ENCODE data around the gene AQP7. TPM values are rescaled to one million over a fixed set of nuclear protein-coding genes. Genes with fewer than 3 reads are reported as not detected.

Gene AQP7
- total and polyA plus RNA-seq, 4 donors: 0.74 to 3.9 (median 1.5) TPM

DNA sequence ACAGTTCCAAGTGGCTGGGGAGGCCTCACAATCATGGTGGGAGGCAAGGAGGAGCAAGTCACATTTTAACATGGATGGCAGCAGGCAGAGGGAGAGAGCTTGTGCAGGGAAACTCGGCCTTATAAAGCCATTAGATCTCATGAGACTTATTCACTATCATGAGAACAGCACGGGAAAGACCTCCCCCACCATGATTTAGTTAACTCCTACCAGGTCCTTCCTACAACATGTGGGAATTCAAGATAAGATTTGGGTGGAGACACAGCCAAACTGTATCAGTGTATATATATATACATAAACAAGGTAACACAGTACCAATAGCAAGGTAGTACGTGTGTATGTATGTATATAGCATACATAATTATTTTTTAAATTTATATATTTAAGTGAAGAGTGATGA lies 61.2 kb downstream of the AQP7 start:
- Histone ChIP-seq H3K9me3 (ENCODE audit: control insufficient read depth in 4 of 4, insufficient read depth in 3 of 4, low read length in 3 of 4) (peaks cover 0 to 8% (median 3%) of the 10 kb centered on the region in 4 donors), H3K4me3 (no peak overlapping the region), H3K27ac (ENCODE audit: low read depth in 1 of 2, low read length in 1 of 2) (no peak overlapping the region), H3K9ac (ENCODE audit: insufficient read depth in 1 of 2, low read length in 2 of 2) (no peak overlapping the region), H3K4me1 (ENCODE audit: control insufficient read depth in 5 of 5, insufficient read depth in 5 of 5, low read length in 5 of 5) (no peaks in the 10 kb centered on the region), H3K36me3 (ENCODE audit: control insufficient read depth in 4 of 4, insufficient read depth in 4 of 4, low read length in 4 of 4) (peaks cover 30 to 56% (median 44%) of the 10 kb centered on the region in 4 donors), H3K27me3 (ENCODE audit: control insufficient read depth in 3 of 3, insufficient read depth in 3 of 3, low read length in 2 of 3) (no peaks in the 10 kb centered on the region)
- 91 to 96% methylated on average over 3 of the region's 3 CpGs for WGBS, 2 donors
- ATAC-seq (ENCODE audit: insufficient read depth, low FRiP score) (no peak), DNase-seq (no peak)
- TF ChIP-seq, protein P1, sequence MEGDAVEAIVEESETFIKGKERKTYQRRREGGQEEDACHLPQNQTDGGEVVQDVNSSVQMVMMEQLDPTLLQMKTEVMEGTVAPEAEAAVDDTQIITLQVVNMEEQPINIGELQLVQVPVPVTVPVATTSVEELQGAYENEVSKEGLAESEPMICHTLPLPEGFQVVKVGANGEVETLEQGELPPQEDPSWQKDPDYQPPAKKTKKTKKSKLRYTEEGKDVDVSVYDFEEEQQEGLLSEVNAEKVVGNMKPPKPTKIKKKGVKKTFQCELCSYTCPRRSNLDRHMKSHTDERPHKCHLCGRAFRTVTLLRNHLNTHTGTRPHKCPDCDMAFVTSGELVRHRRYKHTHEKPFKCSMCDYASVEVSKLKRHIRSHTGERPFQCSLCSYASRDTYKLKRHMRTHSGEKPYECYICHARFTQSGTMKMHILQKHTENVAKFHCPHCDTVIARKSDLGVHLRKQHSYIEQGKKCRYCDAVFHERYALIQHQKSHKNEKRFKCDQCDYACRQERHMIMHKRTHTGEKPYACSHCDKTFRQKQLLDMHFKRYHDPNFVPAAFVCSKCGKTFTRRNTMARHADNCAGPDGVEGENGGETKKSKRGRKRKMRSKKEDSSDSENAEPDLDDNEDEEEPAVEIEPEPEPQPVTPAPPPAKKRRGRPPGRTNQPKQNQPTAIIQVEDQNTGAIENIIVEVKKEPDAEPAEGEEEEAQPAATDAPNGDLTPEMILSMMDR (IDR thresholded peaks at IDR 0.05; ENCODE audit: control extremely low read depth, extremely low read depth): no peak

DNA sequence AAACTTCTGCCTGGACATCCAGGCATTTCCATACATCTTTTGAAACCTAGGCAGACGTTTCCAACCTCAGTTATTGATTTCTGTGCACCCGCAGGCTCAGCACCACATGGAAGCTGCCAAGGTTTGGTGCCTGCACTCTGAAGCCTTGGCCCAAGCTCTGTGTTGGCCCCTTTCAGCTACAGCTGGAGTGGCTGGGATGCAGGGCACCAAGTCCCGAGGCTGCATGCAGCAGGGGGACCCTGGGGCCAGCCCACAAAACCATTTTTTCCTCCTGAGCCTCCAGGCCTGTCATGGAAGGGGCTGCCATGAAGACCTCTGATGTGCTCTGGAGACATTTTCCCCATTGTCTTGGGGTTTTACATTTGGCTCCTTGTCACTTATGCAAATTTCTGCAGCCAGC lies 62.2 kb downstream of the AQP7 start:
- 96 to 98% methylated on average over 3 of the region's 3 CpGs for WGBS, 2 donors
- Histone ChIP-seq H3K9me3 (ENCODE audit: control insufficient read depth in 4 of 4, insufficient read depth in 3 of 4, low read length in 3 of 4) (peaks cover 0 to 8% (median 3%) of the 10 kb centered on the region in 4 donors), H3K4me1 (ENCODE audit: control insufficient read depth in 5 of 5, insufficient read depth in 5 of 5, low read length in 5 of 5) (no peaks in the 10 kb centered on the region), H3K36me3 (ENCODE audit: control insufficient read depth in 4 of 4, insufficient read depth in 4 of 4, low read length in 4 of 4) (peaks cover 28 to 53% (median 38%) of the 10 kb centered on the region in 4 donors), H3K4me3 (no peak overlapping the region), H3K9ac (ENCODE audit: insufficient read depth in 1 of 2, low read length in 2 of 2) (no peak overlapping the region), H3K27ac (ENCODE audit: low read depth in 1 of 2, low read length in 1 of 2) (no peak overlapping the region), H3K27me3 (ENCODE audit: control insufficient read depth in 3 of 3, insufficient read depth in 3 of 3, low read length in 2 of 3) (no peaks in the 10 kb centered on the region)
- ATAC-seq (ENCODE audit: insufficient read depth, low FRiP score) (no peak), DNase-seq (no peak)
- TF ChIP-seq, protein P1 (IDR thresholded peaks at IDR 0.05; ENCODE audit: control extremely low read depth, extremely low read depth): no peak

Small RNAs within 50 kb of the gene (small RNA-seq; reads per million reads assigned to genes)
- not detected for gene AL356218.2 (ENCODE audit: low replicate concordance)
- gene RF00019 (ENCODE audit: low replicate concordance): not detected

Other genes starting within 250 kb of the AQP7 start
- 100 to 1,000 TPM in 1 of 2 donors, 10 to 100 TPM in 1; 58.8 to 114 TPM for gene B4GALT1, start 235.2 kb downstream of the AQP7 start, total RNA-seq
- 100 to 1,000 TPM in 1 of 2 donors, 10 to 100 TPM in 1; 27.2 to 130 TPM for gene B4GALT1, start 235.2 kb downstream of the AQP7 start, polyA plus RNA-seq
- not detected for gene SPINK4, start 162.4 kb downstream of the AQP7 start, total RNA-seq
- gene SPINK4, start 162.4 kb downstream of the AQP7 start, polyA plus RNA-seq: not detected
- 100 to 1,000 TPM in 1 of 2 donors, 10 to 100 TPM in 1; 84.1 to 135 TPM for gene BAG1, start 137.9 kb downstream of the AQP7 start, total RNA-seq
- 100 to 1,000 TPM; 101 to 112 TPM for gene BAG1, start 137.9 kb downstream of the AQP7 start, polyA plus RNA-seq
- 10 to 100 TPM; 54.9 to 69.6 TPM for gene CHMP5, start 137.5 kb downstream of the AQP7 start, total RNA-seq
- gene CHMP5, start 137.5 kb downstream of the AQP7 start, polyA plus RNA-seq: 10 to 100 TPM; 52.3 to 87.5 TPM
- gene NFX1, start 112.1 kb downstream of the AQP7 start, total RNA-seq: 10 to 100 TPM; 34.7 to 43.4 TPM
- gene NFX1, start 112.1 kb downstream of the AQP7 start, polyA plus RNA-seq: 10 to 100 TPM; 13.1 to 17.9 TPM
- 100 to 1,000 TPM in 1 of 2 donors, 10 to 100 TPM in 1; 43.9 to 181 TPM for gene AQP3, start 45.0 kb upstream of the AQP7 start, total RNA-seq
- 100 to 1,000 TPM; 137 to 218 TPM for gene AQP3, start 45.0 kb upstream of the AQP7 start, polyA plus RNA-seq
- 10 to 100 TPM; 14.4 to 42.5 TPM for gene NOL6, start 71.4 kb upstream of the AQP7 start, total RNA-seq
- gene NOL6, start 71.4 kb upstream of the AQP7 start, polyA plus RNA-seq: 10 to 100 TPM; 31.5 to 32.6 TPM
- 1 to 10 TPM in 1 of 2 donors, under 1 TPM in 1; 0.77 to 2.2 TPM for gene ANKRD18B, start 121.7 kb upstream of the AQP7 start, total RNA-seq
- under 1 TPM; 0.27 to 0.81 TPM for gene ANKRD18B, start 121.7 kb upstream of the AQP7 start, polyA plus RNA-seq

All from lung (tissue), 13 donors.